Measurements from ENCODE around the gene FARS2. TPM values are rescaled to one million over a fixed set of nuclear protein-coding genes. Genes with fewer than 3 reads are reported as not detected.

The FARS2 gene
- polyA plus RNA-seq, 2 of the 4 experiments (the other 2 are of a cell fraction) = 12.9 to 17.5 TPM

- H3K27ac ChIP-seq = no peak overlapping the region
- H3K4me2 ChIP-seq = no peak overlapping the region
- ChIA-PET CTCF (no interaction called here), POLR2A (no interaction called here)
- no peaks in the 10 kb centered on the region for H3K4me1 ChIP-seq
- no peaks in the 10 kb centered on the region for H3K9me3 ChIP-seq
- ATAC-seq = no peak
- DNase-seq (ENCODE audit: low read depth in 1 of 2, low spot score in 1 of 2) = no peak
- H3K4me3 ChIP-seq = no peak overlapping the region
- TF ChIP-seq HOXB5 (CRISPR knock-in tag; IDR thresholded peaks at IDR 0.05) = no peak
- TF ChIP-seq ZSCAN20 (CRISPR knock-in tag; IDR thresholded peaks at IDR 0.05) = no peak
- no peak for TF ChIP-seq ATOH8 (CRISPR knock-in tag; IDR thresholded peaks at IDR 0.05; ENCODE audit: low read depth)
- TF ChIP-seq EHMT2 (IDR thresholded peaks at IDR 0.05; ENCODE audit: low read depth) = no peak
- no peak for FAIRE-seq
Measured at GRCh38 chr6:5341845-5342244, 80.5 kb downstream of the FARS2 start.

GRCh38 chr6:5343998-5344397, 82.7 kb downstream of the FARS2 start:
- ChIA-PET CTCF (no interaction called here), POLR2A (no interaction called here)
- no peaks in the 10 kb centered on the region for H3K9me3 ChIP-seq
- ATAC-seq (no peak), DNase-seq (ENCODE audit: low read depth in 1 of 2, low spot score in 1 of 2) (no peak), FAIRE-seq (no peak)
- H3K4me2 ChIP-seq = no peak overlapping the region
- no peaks in the 10 kb centered on the region for H3K4me1 ChIP-seq
- H3K4me3 ChIP-seq = no peak overlapping the region
- 85% methylated on average over 11 of the region's 11 CpGs for WGBS (ENCODE audit: missing lambda C conversion rate)
- TF ChIP-seq RAD21 (conservative IDR thresholded peaks at IDR 0.05 in 1 of 2, IDR thresholded peaks at IDR 0.05 in 1 of 2) (no peak), HES2 (IDR thresholded peaks at IDR 0.05) (no peak), POLR2A (IDR thresholded peaks at IDR 0.05; ENCODE audit: low read length) (no peak), KDM1A (IDR thresholded peaks at IDR 0.05; ENCODE audit: low read depth) (no peak), KDM5A (IDR thresholded peaks at IDR 0.05) (no peak), HEYL (CRISPR knock-in tag; IDR thresholded peaks at IDR 0.05) (no peak), ESRRA (IDR thresholded peaks at IDR 0.05; ENCODE audit: borderline replicate concordance, low read length) (no peak), POLR2AphosphoS2 (conservative IDR thresholded peaks at IDR 0.05; ENCODE audit: low read length) (no peak), MYC (IDR thresholded peaks at IDR 0.05; ENCODE audit: borderline replicate concordance, low read length) (no peak), HDAC2 (IDR thresholded peaks at IDR 0.05) (no peak), CEBPB (IDR thresholded peaks at IDR 0.05) (no peak)
- H3K27ac ChIP-seq = no peak overlapping the region

- no peak for DNase-seq (ENCODE audit: low read depth in 1 of 2, low spot score in 1 of 2)
- FAIRE-seq = no peak
- Histone ChIP-seq H3K4me1 (no peaks in the 10 kb centered on the region), H3K4me2 (no peak overlapping the region), H3K4me3 (no peak overlapping the region), H3K27ac (no peak overlapping the region), H3K9me3 (no peaks in the 10 kb centered on the region)
- no peak for ATAC-seq
- POLR2A ChIA-PET = no interaction called here
- WGBS (ENCODE audit: missing lambda C conversion rate) = 81% methylated on average over 6 of the region's 6 CpGs
- CTCF ChIA-PET = no interaction called here
- TF ChIP-seq HOXA7 (CRISPR knock-in tag; IDR thresholded peaks at IDR 0.05) (no peak), MAX (IDR thresholded peaks at IDR 0.05) (no peak), ZC3H11A (IDR thresholded peaks at IDR 0.05) (no peak), HOXB5 (CRISPR knock-in tag; IDR thresholded peaks at IDR 0.05) (no peak), EHMT2 (IDR thresholded peaks at IDR 0.05; ENCODE audit: low read depth) (no peak), NPAS2 (CRISPR knock-in tag; IDR thresholded peaks at IDR 0.05; ENCODE audit: borderline replicate concordance) (no peak), FOXS1 (CRISPR knock-in tag; IDR thresholded peaks at IDR 0.05) (no peak), HOXB13 (CRISPR knock-in tag; IDR thresholded peaks at IDR 0.05; ENCODE audit: low read depth) (no peak), SREBF2 (IDR thresholded peaks at IDR 0.05) (no peak), POLR2AphosphoS2 (conservative IDR thresholded peaks at IDR 0.05; ENCODE audit: low read length) (no peak), SMC3 (IDR thresholded peaks at IDR 0.05) (no peak), JUNB (IDR thresholded peaks at IDR 0.05) (no peak), ELK1 (IDR thresholded peaks at IDR 0.05; ENCODE audit: low read depth, low read length) (no peak), RFX5 (IDR thresholded peaks at IDR 0.05) (no peak), JUN (IDR thresholded peaks at IDR 0.05) (no peak), MYC (IDR thresholded peaks at IDR 0.05; ENCODE audit: borderline replicate concordance, low read length) (no peak), CEBPB (IDR thresholded peaks at IDR 0.05) (no peak), EP300 (IDR thresholded peaks at IDR 0.05) (no peak)
Measured at GRCh38 chr6:5345324-5345723, 84.0 kb downstream of the FARS2 start.

All from A549 (cell line).